Kidney (tissue), 14 donors: ENCODE data around the gene OPRL1. TPM values are rescaled to one million over a fixed set of nuclear protein-coding genes. Genes with fewer than 3 reads are reported as not detected.

Experiments
- DNase-seq, 5 donors: peaks; one replicate each; pipeline ENCODE4 v3.0.0-alpha.2; 2013 to 2020
- FAIRE-seq: peaks from 2 replicates; lab custom pipeline; 2012; peaks lifted over from hg19 to GRCh38; lab: Jason Lieb, UNC
- H3K27ac ChIP-seq, 2 donors: one replicate each; pipeline ENCODE4 v1.7.0; 2013; ENCODE audit warnings: low read depth in 2 of 2, low read length in 2 of 2, inconsistent platforms in 1 of 2
- H3K27me3 ChIP-seq: one replicate; pipeline ENCODE4 v1.7.1; 2013; ENCODE audit warnings: low read length, inconsistent platforms; ENCODE audit not compliant: control insufficient read depth, insufficient read depth
- H3K36me3 ChIP-seq, 3 donors: one replicate each; pipeline versions ENCODE4 v1.7.0 to v1.7.1; 2013; ENCODE audit warnings: low read length in 3 of 3, control low read depth in 1 of 3, inconsistent platforms in 1 of 3; ENCODE audit not compliant: insufficient read depth in 3 of 3, control insufficient read depth in 2 of 3
- H3K4me1 ChIP-seq, 3 donors: one replicate each; pipeline versions ENCODE4 v1.7.0 to v1.7.1; 2013; ENCODE audit warnings: low read length in 3 of 3, inconsistent platforms in 1 of 3, low read depth in 1 of 3; ENCODE audit not compliant: control insufficient read depth in 2 of 3, insufficient read depth in 2 of 3
- H3K4me3 ChIP-seq, 3 donors: one replicate each; pipeline versions ENCODE4 v1.7.0 to v1.8.1; 2013; ENCODE audit warnings: low read length in 3 of 3, control low read depth in 1 of 3, inconsistent platforms in 1 of 3
- H3K9ac ChIP-seq, 3 donors: one replicate each; pipeline versions ENCODE4 v1.7.0 to v1.7.1; 2013; ENCODE audit warnings: low read length in 3 of 3, control low read depth in 1 of 3, inconsistent platforms in 1 of 3
- H3K9me3 ChIP-seq, 3 donors: one replicate each; pipeline versions ENCODE4 v1.7.0 to v1.7.1; 2013; ENCODE audit warnings: low read length in 3 of 3, control low read depth in 1 of 3, inconsistent platforms in 1 of 3; ENCODE audit not compliant: control insufficient read depth in 2 of 3, insufficient read depth in 1 of 3
- CTCF ChIP-seq: IDR thresholded peaks from 3 replicates; pipeline ENCODE4 v1.5.1; 2012; ENCODE audit warnings: mild to moderate bottlenecking, moderate library complexity, borderline replicate concordance; ENCODE audit not compliant: insufficient read depth; ENCODE audit errors: extremely low read depth
- intact Hi-C: fragments of 100-400 bp; cut with DNase I; formaldehyde crosslinking; loops from one replicate; pipeline ENCODE4 v1.11.1; 2022
- polyA plus RNA-seq: library from polyadenylated mRNA; stranded (reverse); fragments of 350-450 nt; fragmentation: Illumina TruSeq; extraction: RNeasy Lipid Tissue Mini Kit (QIAGEN cat#74804); gene quantifications from one replicate; pipeline ENCODE4 v1.2.3, GENCODE V29; 2014; ENCODE audit warnings: low read depth, low replicate concordance; ENCODE audit not compliant: insufficient read depth
- total RNA-seq: library from RNA; stranded (reverse); fragmentation: NEBNext Ultra II Directional; extraction: Animal tissue kit (Norgen Biotek cat#: 25700); gene quantifications from one replicate; pipeline ENCODE4 v1.2.1, GENCODE V29; 2021
- donor health status: control.
- donor health status: control.
- donor health status: control.
- donor health status: control.
- donor health status: control.
- donor health status: DM: yes; HTN: yes; CAD: no.
- donor health status: Normal renal cell carcinoma (clear cell type).

The OPRL1 gene
- total and polyA plus RNA-seq, 2 donors from 2014 or later, result 0.39 to 1.2 TPM

DNA sequence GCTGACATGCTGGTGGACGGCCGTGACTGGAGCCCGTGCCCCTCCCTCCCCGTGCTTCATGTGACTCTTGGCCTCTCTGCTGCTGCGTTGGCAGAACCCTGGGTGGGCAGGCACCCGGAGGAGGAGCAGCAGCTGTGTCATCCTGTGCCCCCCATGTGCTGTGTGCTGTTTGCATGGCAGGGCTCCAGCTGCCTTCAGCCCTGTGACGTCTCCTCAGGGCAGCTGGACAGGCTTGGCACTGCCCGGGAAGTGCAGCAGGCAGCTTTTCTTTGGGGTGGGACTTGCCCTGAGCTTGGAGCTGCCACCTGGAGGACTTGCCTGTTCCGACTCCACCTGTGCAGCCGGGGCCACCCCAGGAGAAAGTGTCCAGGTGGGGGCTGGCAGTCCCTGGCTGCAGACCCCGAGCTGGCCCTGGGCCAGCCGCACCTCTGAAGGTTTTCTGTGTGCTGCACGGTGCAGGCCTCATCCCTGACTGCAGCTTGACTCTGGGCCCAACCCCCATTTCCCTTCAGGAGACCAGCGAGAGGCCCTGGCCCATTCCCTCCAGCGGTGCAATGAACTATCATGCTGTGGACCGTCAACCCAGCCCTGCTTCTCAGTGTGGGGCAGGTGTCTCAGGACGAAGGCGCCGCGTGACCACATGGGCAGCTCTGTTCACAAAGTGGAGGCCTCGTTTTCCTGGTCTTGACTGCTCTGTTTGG lies 19.4 kb downstream of the OPRL1 start:
- no peak for TF ChIP-seq CTCF
- H3K4me1 ChIP-seq, result no peaks in the 10 kb centered on the region
- H3K9me3 ChIP-seq, result peaks cover 0 to 2% (median 0%) of the 10 kb centered on the region in 3 donors
- H3K36me3 ChIP-seq, result no peaks in the 10 kb centered on the region
- no peak for FAIRE-seq
- H3K27me3 ChIP-seq, result peaks cover 2% of the 10 kb centered on the region
- DNase-seq, result peak in 1 of 5 donors; percentile 65
- no peak overlapping the region for H3K9ac ChIP-seq
- H3K4me3 ChIP-seq, result no peak overlapping the region
- H3K27ac ChIP-seq, result no peak overlapping the region
- intact Hi-C loops, result no loop called here

GRCh38 chr20:64099880-64100565 lies 20.1 kb downstream of the OPRL1 start:
- Histone ChIP-seq H3K27me3 (peaks cover 2% of the 10 kb centered on the region), H3K4me3 (no peak overlapping the region), H3K36me3 (no peaks in the 10 kb centered on the region), H3K27ac (no peak overlapping the region), H3K9me3 (peaks cover 0 to 2% (median 0%) of the 10 kb centered on the region in 3 donors), H3K4me1 (no peaks in the 10 kb centered on the region), H3K9ac (no peak overlapping the region)
- DNase-seq (no peak), FAIRE-seq (no peak)
- TF ChIP-seq CTCF, result no peak
- intact Hi-C loops, result no loop called here

GRCh38 chr20:64100566-64100888 lies 20.6 kb downstream of the OPRL1 start:
- FAIRE-seq (no peak), DNase-seq (no peak)
- Histone ChIP-seq H3K9ac (no peak overlapping the region), H3K27me3 (peaks cover 2% of the 10 kb centered on the region), H3K9me3 (peaks cover 0 to 2% (median 0%) of the 10 kb centered on the region in 3 donors), H3K4me1 (no peaks in the 10 kb centered on the region), H3K4me3 (no peak overlapping the region), H3K36me3 (no peaks in the 10 kb centered on the region), H3K27ac (no peak overlapping the region)
- TF ChIP-seq CTCF, result no peak
- intact Hi-C loops, result no loop called here
